ENCODE measurements around the gene SORD.
A peak's percentile ranks its signal among the peaks of the same experiment; 100 is the strongest.

Gene SORD

DNA sequence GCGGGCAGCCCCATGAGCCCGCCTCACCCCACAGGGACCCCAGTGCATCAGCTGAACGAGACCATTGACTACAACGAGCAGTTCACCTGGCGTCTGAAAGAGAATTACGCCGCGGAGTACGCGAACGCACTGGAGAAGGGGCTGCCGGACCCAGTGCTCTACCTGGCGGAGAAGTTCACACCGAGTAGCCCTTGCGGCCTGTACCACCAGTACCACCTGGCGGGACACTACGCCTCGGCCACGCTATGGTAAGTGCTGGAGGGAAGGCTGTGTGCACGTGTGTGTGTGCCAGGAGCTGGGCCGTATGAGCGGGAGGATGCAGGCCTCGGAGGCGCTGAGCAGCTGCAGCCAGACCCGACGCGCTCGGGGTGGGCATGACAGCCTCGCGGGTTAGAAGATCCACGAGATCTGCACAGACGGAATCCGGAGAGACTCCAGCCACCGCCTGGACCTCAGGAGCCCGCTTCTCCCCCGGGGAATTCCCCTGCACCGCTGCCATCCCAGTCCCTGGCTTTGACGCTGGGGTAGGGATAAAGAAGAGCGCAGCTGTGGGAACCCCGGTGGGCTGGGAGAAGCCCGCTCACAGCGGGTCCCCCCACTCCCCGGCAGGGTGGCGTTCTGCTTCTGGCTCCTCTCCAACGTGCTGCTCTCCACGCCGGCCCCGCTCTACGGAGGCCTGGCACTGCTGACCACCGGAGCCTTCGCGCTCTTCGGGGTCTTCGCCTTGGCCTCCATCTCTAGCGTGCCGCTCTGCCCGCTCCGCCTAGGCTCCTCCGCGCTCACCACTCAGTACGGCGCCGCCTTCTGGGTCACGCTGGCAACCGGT, 93.7 kb downstream of the SORD start:
- DNase-seq (ENCODE audit: low read depth) = no peak

GRCh38 chr15:45117308-45118130, 94.5 kb downstream of the SORD start:
- no peak for DNase-seq (ENCODE audit: low read depth)

GRCh38 chr15:45118131-45118588, 95.2 kb downstream of the SORD start:
- DNase-seq (ENCODE audit: low read depth) = peak; percentile 74

DNA sequence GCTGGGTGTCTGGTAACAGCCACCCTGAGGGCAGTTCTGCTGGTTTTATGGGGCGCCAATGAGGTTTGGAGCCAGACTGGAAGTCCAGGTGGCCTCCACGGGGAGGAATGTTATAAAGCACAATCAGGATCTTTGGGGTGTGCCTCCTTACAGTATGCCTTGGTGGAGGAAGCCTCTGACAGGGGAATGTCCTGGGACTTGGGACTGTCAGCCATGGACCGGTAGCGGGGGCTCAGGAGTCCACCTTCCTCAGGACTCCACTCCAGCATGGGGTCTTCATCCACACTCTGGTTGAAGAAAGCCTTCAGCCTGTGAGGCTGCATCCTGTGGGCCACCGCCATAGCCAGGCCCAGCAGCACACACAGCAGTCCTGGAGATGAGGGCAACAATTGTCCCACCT, 96.0 kb downstream of the SORD start:
- DNase-seq (ENCODE audit: low read depth) = no peak

GRCh38 chr15:45120081-45120972, 97.3 kb downstream of the SORD start:
- DNase-seq (ENCODE audit: low read depth) = no peak

DNA sequence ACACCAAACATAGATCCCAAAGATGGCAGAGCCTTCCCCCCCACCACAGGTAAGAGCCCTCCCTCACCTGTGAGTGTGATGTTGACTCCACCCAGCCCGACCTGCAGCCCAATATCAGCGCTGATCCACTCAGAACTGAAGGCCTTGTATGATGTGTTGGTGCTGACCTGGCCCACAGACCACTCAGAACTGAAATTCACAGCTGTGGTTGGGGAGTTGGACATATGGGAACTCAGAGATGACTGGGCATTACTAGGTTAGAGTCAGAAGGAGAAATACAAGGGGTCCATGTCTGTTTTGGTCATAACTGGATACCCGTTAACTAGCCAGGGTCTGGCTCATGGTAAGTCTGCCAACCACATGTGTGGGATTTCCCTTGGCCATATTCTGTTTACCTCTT, 98.0 kb downstream of the SORD start:
- DNase-seq (ENCODE audit: low read depth) = no peak

DNA sequence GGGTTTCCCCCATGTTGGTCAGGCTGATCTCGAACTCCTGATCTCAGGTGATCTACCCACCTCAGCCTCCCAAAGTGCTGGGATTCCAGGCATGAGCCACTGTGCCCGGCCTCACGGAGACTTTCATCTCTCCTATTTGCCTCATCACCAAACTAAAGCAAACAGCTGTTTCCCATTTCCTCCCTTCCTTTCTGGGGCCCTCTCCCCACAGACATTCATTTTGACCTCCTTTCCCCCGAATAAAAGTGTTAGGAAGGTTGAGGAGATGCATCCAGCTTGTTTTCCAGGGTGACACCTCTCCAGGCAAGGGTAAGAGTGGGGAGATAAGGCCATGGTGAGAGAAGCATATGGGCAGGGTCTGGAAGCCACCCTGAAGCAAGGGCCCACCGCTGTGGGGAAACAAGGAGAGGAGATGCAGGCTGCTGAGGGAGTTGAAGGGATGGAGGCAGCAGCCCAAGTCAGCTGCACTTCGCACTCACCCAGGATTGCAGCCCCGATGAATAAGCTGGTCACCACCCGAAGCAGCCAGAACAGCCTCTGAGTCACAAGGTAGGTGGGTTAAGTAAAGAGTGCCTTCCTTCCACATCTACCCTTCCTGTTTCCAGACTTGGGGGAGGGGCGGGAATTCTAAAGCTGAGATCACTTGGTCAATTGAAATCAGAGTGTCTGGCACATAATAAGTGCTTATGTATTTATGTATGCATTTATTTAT, 98.9 kb downstream of the SORD start:
- no peak for DNase-seq (ENCODE audit: low read depth)

DNA sequence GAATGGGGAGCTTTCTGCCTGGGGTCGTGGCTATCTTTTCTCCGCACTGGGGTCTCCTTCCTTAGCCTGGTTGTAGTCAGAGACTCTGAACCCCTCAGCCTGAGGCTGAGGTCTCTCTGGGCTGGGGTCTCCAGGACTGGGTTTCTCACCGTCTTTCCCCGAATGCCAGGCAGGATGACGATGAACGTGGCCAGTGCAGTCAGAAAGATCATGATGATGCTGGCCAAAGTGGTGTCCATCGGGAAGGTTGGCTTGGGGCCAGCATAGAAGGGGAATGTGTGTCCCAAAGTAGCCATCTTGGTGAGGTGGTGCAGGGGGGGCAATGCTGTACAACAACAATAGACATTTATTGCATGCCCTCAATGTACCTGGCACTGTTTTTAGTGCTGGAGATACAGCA, 99.7 kb downstream of the SORD start:
- DNase-seq (ENCODE audit: low read depth) = no peak

- no peak for DNase-seq (ENCODE audit: low read depth)
These were observed 100.4 kb downstream of the SORD start for GRCh38 chr15:45123397-45123796.

- peak; percentile 26 for DNase-seq (ENCODE audit: low read depth)
These were observed 103.7 kb downstream of the SORD start for GRCh38 chr15:45126535-45127158.
